Liver (tissue), 9 donors: ENCODE data around the gene GAP43. TPM values are rescaled to one million over a fixed set of nuclear protein-coding genes. Genes with fewer than 3 reads are reported as not detected.

ENCODE experiments used
- DNase-seq: peaks from one replicate; pipeline ENCODE4 v3.0.0-alpha.2; 2017; ENCODE audit warnings: low spot score
- H3K27ac ChIP-seq, 2 donors: one replicate each; pipeline ENCODE4 v1.7.0; 2013; ENCODE audit warnings: inconsistent platforms in 2 of 2, low read length in 2 of 2, control low read depth in 1 of 2, low read depth in 1 of 2, mild to moderate bottlenecking in 1 of 2
- H3K27me3 ChIP-seq, 4 donors: one replicate each; pipeline versions ENCODE4 v1.6.1 to v1.7.0; 2013; ENCODE audit warnings: low read length in 3 of 4, inconsistent platforms in 1 of 4, mild to moderate bottlenecking in 1 of 4, moderate library complexity in 1 of 4; ENCODE audit not compliant: control insufficient read depth in 4 of 4, insufficient read depth in 4 of 4
- H3K36me3 ChIP-seq, 4 donors: one replicate each; pipeline versions ENCODE4 v1.6.1 to v1.7.0; 2013; ENCODE audit warnings: low read length in 3 of 4, mild to moderate bottlenecking in 3 of 4, low read depth in 1 of 4, moderate library complexity in 1 of 4; ENCODE audit not compliant: control insufficient read depth in 4 of 4, insufficient read depth in 3 of 4
- H3K4me1 ChIP-seq, 4 donors: one replicate each; pipeline versions ENCODE4 v1.6.1 to v1.7.0; 2013; ENCODE audit warnings: low read length in 3 of 4, mild to moderate bottlenecking in 3 of 4, moderate library complexity in 1 of 4; ENCODE audit not compliant: control insufficient read depth in 4 of 4, insufficient read depth in 4 of 4
- H3K4me3 ChIP-seq, 3 donors: one replicate each; pipeline versions ENCODE4 v1.6.1 to v1.7.0; 2013; ENCODE audit warnings: low read length in 3 of 3, control low read depth in 1 of 3, low read depth in 1 of 3, mild to moderate bottlenecking in 1 of 3
- H3K9ac ChIP-seq, 2 donors: one replicate each; pipeline ENCODE4 v1.7.0; 2013; ENCODE audit warnings: low read length in 2 of 2, mild to moderate bottlenecking in 2 of 2, moderate library complexity in 2 of 2, control low read depth in 1 of 2, low read depth in 1 of 2
- H3K9me3 ChIP-seq, 4 donors: one replicate each; pipeline versions ENCODE4 v1.6.1 to v1.7.0; 2013; ENCODE audit warnings: low read length in 3 of 4; ENCODE audit not compliant: control insufficient read depth in 4 of 4
- ATF3 ChIP-seq: IDR thresholded peaks from 2 replicates; pipeline ENCODE4 v1.6.1; 2016; ENCODE audit warnings: antibody characterized with exemption
- CTCF ChIP-seq: fragments of 150-350 bp; IDR thresholded peaks from 2 replicates; pipeline ENCODE4 v1.5.1; 2017; ENCODE audit warnings: improper control_type of control experiment, low read depth, low read length; ENCODE audit not compliant: missing input control
- EGR1 ChIP-seq, 2 donors: IDR thresholded peaks; 2 replicates each; pipeline ENCODE4 v1.6.1; 2016 to 2018; ENCODE audit warnings: antibody characterized with exemption in 2 of 2, low read depth in 2 of 2
- FOXA2 ChIP-seq: IDR thresholded peaks from 2 replicates; pipeline ENCODE4 v1.6.1; 2016; ENCODE audit warnings: antibody characterized with exemption
- GABPA ChIP-seq, 2 donors: IDR thresholded peaks in 1 of 2; conservative IDR thresholded peaks in 1 of 2; 2 replicates each; pipeline ENCODE4 v1.6.1; 2016; ENCODE audit warnings: antibody characterized with exemption in 2 of 2, mild to moderate bottlenecking in 1 of 2, moderate library complexity in 1 of 2
- HNF4A ChIP-seq, 2 donors: conservative IDR thresholded peaks; 2 replicates each; pipeline ENCODE4 v1.6.1; 2016; ENCODE audit warnings: antibody characterized with exemption in 2 of 2, mild to moderate bottlenecking in 2 of 2
- HNF4G ChIP-seq: IDR thresholded peaks from 2 replicates; pipeline ENCODE4 v1.6.1; 2016; ENCODE audit warnings: antibody characterized with exemption
- JUND ChIP-seq, 2 donors: IDR thresholded peaks; 2 replicates each; pipeline ENCODE4 v1.6.1; 2016; ENCODE audit warnings: antibody characterized with exemption in 2 of 2
- MAX ChIP-seq: IDR thresholded peaks from 2 replicates; pipeline ENCODE4 v1.6.1; 2016; ENCODE audit warnings: antibody characterized with exemption
- NR2F2 ChIP-seq: IDR thresholded peaks from 2 replicates; pipeline ENCODE4 v1.6.1; 2016; ENCODE audit warnings: antibody characterized with exemption
- REST ChIP-seq: IDR thresholded peaks from 2 replicates; pipeline ENCODE4 v1.6.1; 2016; ENCODE audit warnings: antibody characterized with exemption, mild to moderate bottlenecking
- YY1 ChIP-seq: IDR thresholded peaks from 2 replicates; pipeline ENCODE4 v1.6.1; 2016; ENCODE audit warnings: antibody characterized with exemption, mild to moderate bottlenecking
- ZBTB33 ChIP-seq: IDR thresholded peaks from 2 replicates; pipeline ENCODE4 v1.6.1; 2016; ENCODE audit warnings: antibody characterized with exemption
- WGBS: extraction: QIAGEN DNeasy Blood & Tissue Kit; methylation state at CpG from one replicate; pipeline ENCODE4 v1.1.7; 2013; 5-methylcytosine and 5-hydroxymethylcytosine counted together
- polyA plus RNA-seq, 2 donors: library from polyadenylated mRNA; stranded (reverse) in 1 of 2; unstranded in 1 of 2; fragments of 200-250 nt in 1 of 2; fragments of >200 nt in 1 of 2; fragmentation: Nextera tagmentation in 1 of 2; extraction: Ambion mirVana in 1 of 2; gene quantifications; one replicate each; pipeline versions ENCODE4 v1.2.1 to v1.2.3, GENCODE V29; 2013 to 2015
- total RNA-seq, 2 donors: library from RNA; depleted of rRNA; stranded (reverse); fragments of >200 nt; gene quantifications; one replicate each; pipeline ENCODE4 v1.2.3, GENCODE V29; 2014
- donor health status: healthy.
- donor health status: healthy.
- donor health status: healthy.
- donor health status: healthy.
- donor health status: healthy.

Gene GAP43
- total and polyA plus RNA-seq, 4 donors: 0.06 TPM; not detected in 3

GRCh38 chr3:115659253-115660220 is 36.2 kb downstream of the GAP43 start (continued):
- TF ChIP-seq REST: no peak
- TF ChIP-seq JUND (IDR thresholded peaks at IDR 0.05): no peak
- no peak for TF ChIP-seq EGR1 (IDR thresholded peaks at IDR 0.05; ENCODE audit: low read depth in 2 of 2)
- TF ChIP-seq HNF4A (conservative IDR thresholded peaks at IDR 0.05): no peak

GRCh38 chr3:115660646-115661337 is 37.5 kb downstream of the GAP43 start:
- Histone ChIP-seq H3K4me3 (no peak overlapping the region), H3K27me3 (no peaks in the 10 kb centered on the region), H3K9ac (no peak overlapping the region), H3K36me3 (no peaks in the 10 kb centered on the region), H3K27ac (no peak overlapping the region), H3K4me1 (peaks cover 0 to 7% (median 2%) of the 10 kb centered on the region in 4 donors), H3K9me3 (no peaks in the 10 kb centered on the region)
- DNase-seq: no peak
- TF ChIP-seq REST: no peak
- no peak for TF ChIP-seq EGR1 (IDR thresholded peaks at IDR 0.05; ENCODE audit: low read depth in 2 of 2)
- TF ChIP-seq HNF4G: no peak
- TF ChIP-seq HNF4A (conservative IDR thresholded peaks at IDR 0.05): no peak
- TF ChIP-seq NR2F2: no peak
- TF ChIP-seq MAX: no peak
- no peak for TF ChIP-seq ZBTB33
- TF ChIP-seq YY1: no peak
- TF ChIP-seq ATF3: no peak
- no peak for TF ChIP-seq FOXA2
- no peak for TF ChIP-seq CTCF
- TF ChIP-seq JUND (IDR thresholded peaks at IDR 0.05): no peak
- no peak for TF ChIP-seq GABPA (IDR thresholded peaks at IDR 0.05 in 1 of 2, conservative IDR thresholded peaks at IDR 0.05 in 1 of 2)
- 84% methylated on average over 5 of the region's 5 CpGs for WGBS
